GM21786 (cell line): ENCODE data around the gene EED.

ENCODE experiments used
- ATAC-seq: cut with Tn5 transposase; IDR thresholded peaks from one replicate; pipeline ENCODE4 v1.9.1; 2021; ENCODE audit not compliant: unreplicated experiment

EED gene

DNA sequence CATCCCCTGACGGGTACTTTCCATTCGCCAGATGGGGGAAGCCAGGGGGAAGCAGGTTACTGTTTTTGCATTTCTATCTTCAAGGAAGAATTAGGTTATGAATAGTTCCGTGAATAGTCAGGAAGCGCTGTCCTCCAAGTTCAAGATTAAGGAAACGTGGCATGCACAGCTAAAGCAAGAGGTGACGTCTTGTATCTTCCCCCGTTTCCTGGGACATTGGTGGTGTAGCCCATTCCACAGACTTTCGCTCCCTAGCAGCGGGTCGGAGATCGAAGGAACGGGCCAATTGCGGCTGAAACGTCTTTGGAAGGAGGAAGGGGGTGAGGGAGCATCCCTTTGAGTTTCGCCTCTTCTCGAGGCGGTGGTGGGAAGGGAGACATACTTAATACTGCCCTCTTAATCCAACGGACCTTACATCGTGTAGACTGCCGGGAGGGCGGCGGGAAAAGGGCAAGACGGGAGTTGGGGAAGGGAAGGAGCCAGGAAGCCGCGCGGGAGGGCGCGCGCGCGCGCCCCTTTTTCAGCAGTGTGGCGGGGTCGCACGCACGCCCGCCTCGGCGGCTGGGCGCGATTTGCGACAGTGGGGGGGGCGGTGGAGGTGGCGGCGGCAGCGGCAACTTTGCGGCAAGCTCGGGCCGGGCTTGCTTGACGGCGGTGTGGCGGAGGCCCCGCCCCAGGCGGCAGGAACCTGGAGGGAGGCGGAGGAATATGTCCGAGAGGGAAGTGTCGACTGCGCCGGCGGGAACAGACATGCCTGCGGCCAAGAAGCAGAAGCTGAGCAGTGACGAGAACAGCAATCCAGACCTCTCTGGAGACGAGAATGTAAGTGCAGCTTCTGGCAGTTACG, at the start of gene EED:
EED (plus strand) TSS at position 232 of the 847 bp plus-strand sequence; CDS start at position 709, 477 bp downstream.
- ATAC-seq, result peak; percentile 51

DNA sequence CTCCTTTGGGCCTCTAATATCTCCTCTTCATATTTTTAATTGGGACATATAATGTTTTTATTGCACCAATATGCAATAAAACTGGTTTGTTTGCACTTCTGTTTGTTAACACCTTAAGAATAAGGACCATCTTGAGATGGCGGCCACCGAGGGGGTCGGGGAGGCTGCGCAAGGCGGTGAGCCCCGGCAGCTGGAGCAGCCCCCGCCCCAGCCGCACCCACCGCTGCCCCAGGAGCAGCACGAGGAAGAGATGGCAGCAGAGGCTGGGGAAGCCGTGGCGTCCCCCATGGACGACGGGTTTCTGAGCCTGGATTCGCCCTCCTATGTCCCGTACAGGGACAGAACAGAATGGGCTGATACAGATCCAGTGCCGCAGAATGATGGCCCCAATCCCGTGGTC, 49.6 kb upstream of the EED start:
- no peak for ATAC-seq

DNA sequence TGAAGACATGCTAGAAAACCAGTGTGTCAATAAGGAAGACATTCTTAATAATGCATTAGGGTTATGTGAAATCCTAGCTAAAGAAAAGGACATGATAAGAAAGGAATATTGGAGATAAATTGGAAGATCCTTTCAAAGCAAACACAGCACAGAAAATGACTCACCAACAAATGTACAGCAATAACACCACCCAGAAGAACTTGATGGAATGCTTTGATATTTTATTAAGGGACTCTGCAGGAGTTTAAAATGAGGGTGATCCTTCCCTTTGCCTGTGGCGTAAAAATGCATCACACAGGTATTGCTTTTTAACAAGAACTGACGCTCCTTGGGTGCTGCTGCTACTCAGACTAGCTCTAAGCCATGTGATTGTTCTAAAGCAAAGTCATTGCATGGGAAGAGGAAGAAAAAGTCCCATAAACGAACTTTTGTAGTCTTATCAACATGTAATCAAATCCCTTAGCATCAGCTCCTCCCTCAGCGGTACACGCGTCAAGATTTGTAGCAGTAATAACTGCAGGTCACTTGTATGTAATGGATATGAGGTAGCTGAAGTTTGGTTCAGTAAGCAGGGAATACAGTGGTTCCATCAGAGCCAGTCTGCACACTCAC, 48.4 kb upstream of the EED start:
- no peak for ATAC-seq

GRCh38 chr11:86196913-86197312, 47.6 kb upstream of the EED start:
- no peak for ATAC-seq

GRCh38 chr11:86197448-86197847, 47.1 kb upstream of the EED start:
- no peak for ATAC-seq

- no peak for ATAC-seq
These were observed 46.4 kb upstream of the EED start for GRCh38 chr11:86198139-86198538.

DNA sequence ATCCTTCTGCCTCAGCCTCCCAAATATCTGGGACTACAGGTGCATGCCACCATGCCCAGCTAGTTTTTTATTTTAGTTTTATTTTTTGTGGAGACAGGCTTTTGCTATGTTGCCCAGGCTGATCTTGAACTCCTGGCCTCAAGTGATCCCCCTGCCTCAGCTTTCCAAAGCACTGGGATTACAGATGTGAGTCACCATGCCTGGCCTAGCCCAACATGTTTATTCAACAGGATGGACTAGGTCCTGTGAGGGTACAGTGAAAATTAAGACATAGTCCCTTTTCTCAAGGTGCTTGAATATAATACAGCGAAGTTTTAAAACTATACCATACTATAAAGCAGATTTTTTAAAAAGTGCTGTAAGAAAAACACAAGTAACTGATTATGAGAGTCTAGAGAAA, 45.2 kb upstream of the EED start:
- no peak for ATAC-seq

- ATAC-seq, result no peak
These were observed 43.1 kb upstream of the EED start for GRCh38 chr11:86201371-86201884.

DNA sequence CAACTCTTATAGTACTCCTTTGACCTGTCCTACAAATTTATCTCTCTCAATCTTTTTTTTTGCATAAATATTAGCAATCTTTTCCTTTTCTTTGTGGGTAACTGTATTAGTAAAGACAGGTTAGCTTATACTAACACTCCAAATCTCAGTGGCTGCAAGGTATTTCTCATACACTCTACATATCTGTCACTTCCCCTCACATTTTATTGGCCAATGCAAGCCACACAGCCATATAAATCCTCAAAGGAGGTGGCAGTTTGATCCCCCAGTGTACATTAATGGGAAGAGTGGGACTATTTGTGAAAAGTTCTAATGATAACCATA, 42.6 kb upstream of the EED start:
- peak; percentile 36 for ATAC-seq

GRCh38 chr11:86204356-86204755, 40.2 kb upstream of the EED start:
- ATAC-seq, result no peak

GRCh38 chr11:86205421-86206336, 38.9 kb upstream of the EED start:
- no peak for ATAC-seq

GRCh38 chr11:86206337-86206695, 38.2 kb upstream of the EED start:
- no peak for ATAC-seq

DNA sequence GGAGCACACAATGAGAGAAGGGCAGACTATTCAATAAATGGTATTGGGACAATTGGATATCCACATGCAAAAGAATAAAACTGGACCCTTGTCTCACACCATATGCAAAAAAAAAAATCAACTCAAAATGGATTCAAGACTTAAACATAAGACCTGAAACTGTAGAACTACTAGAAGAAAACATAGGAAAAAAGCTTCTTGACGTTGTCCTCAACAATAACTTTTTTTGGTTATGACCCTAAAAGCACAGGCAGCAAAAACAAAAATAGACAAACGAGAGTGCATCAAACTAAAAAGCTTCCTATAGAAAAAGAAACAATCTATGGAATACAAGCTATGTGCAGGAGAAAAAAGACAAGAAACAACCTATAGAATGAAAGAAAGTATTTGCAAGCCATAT, 37.1 kb upstream of the EED start:
- no peak for ATAC-seq

GRCh38 chr11:86208572-86208971, 36.0 kb upstream of the EED start:
- no peak for ATAC-seq

DNA sequence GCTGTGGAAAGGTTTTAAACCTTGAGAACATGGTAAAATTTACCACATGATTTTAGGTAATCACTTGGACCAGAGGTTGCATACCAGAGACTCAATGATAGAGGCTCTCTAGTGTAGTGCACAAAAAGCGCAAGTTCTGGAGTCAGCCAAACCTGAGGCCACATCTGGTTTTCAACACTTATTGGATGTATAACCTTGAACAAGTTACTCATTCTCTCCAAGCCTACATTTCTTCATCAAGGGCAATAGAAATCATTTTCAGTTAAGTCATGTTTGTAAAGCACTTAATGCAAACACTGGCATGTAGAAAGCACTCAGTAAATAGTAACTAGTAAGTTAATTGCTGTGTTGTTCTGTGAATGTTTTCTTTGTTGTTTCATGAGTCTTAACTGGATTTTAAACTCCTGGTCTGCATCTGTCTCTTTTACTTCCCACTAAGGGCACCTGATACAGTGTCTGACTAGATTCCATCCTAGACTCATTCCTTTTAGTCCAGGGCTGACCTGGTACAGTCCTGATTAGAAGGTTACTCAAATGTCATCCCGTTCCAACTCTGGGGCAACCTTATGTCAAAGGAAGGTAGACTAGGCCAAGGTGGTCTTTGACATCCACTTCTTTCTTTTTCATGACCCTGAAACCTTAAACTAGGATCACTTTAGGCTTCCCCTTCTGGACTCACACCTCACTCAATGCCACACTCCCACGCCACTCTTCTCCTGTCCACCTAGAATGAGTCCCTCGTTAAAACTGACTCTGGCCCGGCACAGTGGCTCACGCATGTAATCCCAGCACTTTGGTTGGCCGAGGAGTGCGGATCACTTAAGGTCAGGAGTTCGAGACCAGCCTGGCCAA, 34.5 kb upstream of the EED start:
- ATAC-seq, result no peak

- ATAC-seq, result no peak
These were observed 33.7 kb upstream of the EED start for GRCh38 chr11:86210898-86211297.

GRCh38 chr11:86211619-86212018, 32.9 kb upstream of the EED start:
- peak; percentile 64 for ATAC-seq

DNA sequence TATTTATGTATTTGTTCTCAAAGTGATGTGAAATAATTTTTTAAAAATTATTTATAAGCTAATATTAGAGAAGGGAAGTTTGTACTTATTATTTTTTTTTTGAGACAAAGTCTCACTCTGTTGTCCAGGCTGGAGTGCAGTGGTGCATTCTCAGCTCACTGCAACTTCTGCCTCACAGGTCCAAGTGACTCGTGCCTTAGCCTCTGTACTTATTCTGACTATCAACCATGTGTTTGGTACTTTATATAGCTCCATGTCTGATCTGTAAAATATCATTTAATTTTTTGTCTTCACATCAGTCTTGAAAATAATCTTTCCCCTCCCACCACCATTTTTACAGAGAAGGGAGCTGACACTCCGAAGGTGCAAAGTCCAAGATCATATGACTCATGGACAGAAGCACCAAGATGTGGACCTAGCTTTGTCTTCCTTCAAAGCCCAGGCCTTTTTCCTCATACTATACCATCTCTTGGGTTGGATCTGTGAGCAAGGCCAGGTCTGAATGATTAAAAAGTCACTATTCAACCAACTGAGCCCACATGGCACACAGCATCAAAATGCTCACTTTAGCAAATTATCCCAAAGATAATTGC, 32.4 kb upstream of the EED start:
- no peak for ATAC-seq

- peak; percentile 39 for ATAC-seq
These were observed 29.8 kb upstream of the EED start for GRCh38 chr11:86214710-86215109.
